ENCODE results near the gene IQCF2.
"Not testable (repeated sequence)": the region's sequence is repeated elsewhere in the genome, so short reads cannot be mapped to it uniquely, and the experiment has no call there.

Gene IQCF2

DNA sequence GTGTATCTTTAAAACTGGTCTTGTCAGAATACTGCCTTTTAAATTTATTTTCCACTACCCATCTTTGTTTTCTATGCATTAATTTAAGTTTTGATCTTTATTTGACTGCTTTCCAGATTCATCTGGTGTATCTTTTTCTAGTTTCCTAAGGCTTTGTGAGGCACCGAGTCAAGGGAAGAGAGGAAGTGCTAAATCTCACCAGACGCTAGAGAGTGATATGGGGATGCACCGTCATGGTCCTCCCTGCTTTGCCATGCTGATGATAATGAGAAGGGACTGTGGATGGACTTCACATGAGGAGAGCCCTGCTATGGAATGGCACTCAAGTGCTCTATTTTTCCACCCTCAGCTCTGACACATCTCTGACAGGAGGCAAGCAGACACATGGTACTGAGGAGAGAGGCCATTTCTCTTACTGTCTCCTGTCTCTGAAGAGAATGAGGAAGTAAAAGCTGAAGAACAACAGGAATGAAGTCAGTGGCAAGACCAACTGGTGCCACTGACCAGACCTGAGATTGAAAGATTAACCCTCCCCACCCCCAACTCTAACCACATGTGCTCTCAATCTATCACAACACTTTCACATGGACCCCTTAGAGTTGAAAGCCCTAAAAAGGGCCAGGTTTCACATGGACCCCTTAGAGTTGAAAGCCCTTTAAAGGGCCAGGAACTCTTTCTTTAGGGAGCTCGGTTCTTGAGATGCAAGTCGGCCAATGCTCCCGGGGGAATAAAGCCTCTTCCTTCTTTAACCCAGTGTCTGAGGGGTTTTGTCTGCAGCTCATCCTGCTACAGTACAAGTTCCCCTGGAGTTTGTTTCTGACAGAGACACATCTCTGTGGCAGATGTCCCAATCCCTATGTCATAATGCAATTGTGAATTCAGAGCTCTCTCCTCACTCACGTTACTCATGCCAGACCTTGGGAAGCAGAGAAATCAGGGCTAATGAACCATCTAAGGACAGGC lies at the start of gene IQCF2:
TSS of gene IQCF2 (plus strand) at position 913 of the 963 bp plus-strand sequence. CDS start 52 bp downstream, outside the sequence.
- DNase-seq (ENCODE audit: low spot score), result no peak

DNA sequence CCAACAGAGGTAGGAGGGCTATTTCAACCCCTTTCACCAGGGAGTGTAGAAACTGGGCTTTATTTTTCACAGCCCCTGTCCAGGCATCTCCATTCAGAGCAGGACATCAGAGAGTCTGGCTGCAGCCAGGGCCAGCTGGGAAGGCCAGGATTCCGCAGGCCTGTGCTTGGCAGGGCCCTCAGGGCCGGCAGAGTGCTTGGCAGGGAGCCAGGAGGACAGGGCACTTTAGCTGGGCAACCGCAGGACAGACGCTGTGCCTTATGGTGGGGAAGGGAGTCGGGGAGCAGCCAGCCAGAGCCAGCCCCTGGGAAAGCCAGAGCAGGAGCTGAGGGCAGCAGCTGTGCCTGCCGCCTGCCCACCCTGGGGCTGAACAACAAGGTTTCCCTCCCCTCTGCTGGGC lies 47.9 kb upstream of the IQCF2 start:
- peak; percentile 72 for DNase-seq (ENCODE audit: low spot score)

DNA sequence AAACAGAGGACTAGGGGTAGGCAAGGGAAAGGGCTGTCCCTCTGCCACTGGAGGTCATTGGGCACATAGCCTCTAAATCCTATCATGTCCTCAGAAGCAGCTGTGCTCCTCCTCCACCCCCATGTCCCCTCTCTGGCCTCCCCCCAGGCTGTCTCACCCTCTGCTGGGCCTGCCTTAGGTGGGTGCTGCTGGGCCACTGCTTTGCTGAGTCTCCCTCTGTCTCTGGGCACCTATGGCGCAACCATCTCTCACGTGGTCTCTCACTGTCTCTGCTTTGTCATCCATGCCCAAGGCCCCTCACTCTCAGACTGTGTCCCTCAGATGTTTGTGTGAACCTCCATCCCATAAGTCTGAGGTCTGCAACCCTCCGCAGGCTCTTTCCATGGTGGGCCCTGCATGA lies 47.4 kb upstream of the IQCF2 start:
- DNase-seq (ENCODE audit: low spot score), result no peak

DNA sequence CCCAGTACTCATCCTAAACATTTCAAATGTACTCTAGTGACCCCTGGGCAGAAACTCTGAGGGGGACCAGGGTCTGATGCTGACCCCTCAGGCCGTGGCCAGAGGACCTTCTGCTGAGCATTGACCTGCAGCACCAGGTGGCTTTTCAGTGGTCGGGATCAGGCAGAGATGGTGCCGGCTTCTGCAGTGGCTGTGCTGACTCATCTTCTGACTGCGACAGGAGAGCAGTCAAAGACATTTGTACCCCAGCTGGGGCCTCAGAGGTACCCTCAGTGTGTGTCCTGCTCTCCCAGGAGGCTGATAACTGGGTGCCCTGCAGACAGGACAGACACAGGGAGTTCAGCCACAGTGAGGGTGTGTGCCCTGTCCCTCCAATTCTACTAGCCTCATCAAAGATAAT lies 45.8 kb upstream of the IQCF2 start:
- DNase-seq (ENCODE audit: low spot score), result no peak

DNA sequence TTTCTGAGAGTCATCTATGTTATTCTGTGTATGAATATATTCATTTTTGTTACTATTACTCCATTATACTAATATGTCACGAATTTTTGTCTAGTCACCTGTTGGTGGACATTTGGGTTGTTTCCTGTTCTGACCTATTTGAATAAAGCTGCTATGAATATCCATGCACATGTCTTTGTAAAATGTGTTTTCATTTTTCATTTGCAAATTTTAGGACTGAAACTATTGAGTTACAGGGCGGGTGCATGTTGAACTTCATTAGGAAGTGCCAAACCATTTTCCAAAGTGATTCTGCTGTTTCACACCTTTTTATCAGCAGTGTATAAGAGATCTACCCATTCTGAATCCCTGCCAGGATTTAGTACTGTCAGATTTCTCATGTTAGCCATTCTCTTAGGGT lies 44.7 kb upstream of the IQCF2 start:
- no peak for DNase-seq (ENCODE audit: low spot score)

DNA sequence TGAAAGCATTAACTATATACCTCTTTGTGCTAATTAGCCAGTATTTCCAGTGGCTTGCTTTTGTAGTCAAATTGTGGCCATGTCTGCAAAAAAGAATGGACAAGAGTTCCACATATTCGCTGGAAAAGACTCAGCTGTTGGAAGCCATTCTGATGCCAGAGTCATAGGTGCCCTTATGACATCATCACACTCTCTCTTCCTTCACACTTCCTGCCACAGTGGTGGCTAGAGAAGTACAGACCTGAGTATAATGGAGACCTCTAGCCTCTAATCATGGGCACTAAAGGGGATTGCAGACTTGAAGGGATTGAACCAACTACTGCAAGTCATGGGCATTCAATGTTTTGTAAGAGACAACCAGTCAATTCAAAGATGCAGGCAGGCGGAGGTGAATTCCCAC lies 44.0 kb upstream of the IQCF2 start:
- no peak for DNase-seq (ENCODE audit: low spot score)

DNA sequence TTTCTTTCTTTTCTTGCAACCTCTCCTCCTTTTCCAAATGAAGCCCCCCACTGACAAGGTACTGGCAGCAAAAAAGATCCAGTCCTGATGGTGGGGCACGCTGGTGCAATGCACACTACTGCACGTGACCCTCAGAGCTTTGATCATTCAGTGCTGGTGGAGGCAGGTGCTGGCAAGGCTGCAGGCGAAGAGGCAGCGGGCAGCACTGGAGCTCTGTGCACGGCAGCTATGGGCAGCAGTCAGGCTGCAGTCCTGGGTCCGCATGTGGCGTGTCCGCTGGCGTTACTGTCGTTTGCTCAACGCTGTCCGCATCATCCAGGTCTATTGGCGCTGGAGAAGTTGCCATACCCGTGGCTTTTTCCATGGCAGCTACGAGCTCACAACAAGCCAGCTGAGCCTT lies 42.3 kb upstream of the IQCF2 start:
- DNase-seq (ENCODE audit: low spot score), result no peak

DNA sequence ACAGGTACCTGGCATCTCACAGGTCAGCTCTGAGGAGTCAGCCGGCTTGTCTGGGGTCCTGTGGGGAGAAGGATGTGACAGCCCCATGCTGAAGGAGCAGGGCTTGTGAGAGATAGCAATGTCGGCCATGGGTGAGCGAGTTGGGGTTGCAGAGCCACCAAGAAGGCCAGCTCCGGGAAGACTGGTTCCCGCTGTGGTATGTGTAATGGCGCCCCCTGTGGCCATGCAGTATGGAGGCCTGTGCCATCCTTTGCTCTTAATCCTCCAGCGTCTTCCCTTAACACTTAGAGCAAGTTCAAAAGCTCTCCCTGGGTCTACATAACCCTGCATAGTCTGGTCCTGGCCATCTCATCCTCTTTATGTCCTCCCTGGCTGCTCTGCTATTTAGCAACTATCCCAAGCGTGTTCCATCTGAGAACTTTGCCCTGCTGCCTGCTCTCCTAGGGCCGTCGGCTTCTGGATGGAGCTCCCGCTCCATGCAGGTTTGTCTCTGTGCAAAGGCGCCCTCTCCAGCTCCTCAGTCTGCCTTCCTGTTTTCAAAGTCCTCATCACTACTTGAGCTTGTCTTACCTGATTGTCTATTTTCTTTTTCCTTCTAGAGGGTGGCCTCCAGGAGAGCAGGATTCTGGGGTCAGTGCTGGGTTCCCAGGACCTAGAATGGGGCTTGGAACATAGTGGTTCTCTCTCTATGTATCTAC lies 41.6 kb upstream of the IQCF2 start:
- DNase-seq (ENCODE audit: low spot score), result no peak

DNA sequence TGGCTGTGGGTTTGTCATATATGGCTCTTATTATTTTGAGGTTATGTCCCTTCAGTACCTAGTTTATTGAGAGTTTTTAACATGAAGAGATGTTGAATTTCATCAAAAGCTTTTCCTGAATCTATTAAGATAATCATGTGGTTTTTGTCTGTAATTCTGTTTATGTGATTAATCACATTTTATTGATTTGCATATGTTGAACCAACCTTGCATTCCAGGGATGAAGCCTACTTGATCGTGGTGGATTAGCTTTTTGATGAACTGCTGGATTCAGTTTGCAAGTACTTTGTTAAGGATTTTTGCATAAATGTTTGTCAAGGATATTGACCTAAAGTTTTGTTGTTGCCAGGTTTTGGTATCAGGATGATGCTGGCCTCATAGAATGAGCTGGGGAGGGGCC lies 33.1 kb upstream of the IQCF2 start:
- DNase-seq (ENCODE audit: low spot score), result no peak

DNA sequence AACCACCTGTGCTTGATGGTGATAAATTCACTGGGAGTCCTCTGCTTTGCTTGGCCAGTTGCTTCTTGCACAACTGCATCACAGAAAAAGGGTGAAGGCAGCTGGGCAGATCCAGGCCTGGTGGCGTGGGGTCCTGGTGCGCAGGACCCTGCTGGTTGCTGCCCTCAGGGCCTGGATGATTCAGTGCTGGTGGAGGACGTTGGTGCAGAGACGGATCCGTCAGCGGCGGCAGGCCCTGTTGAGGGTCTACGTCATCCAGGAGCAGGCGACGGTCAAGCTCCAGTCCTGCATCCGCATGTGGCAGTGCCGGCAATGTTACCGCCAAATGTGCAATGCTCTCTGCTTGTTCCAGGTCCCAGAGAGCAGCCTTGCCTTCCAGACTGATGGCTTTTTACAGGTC lies 31.1 kb upstream of the IQCF2 start:
- DNase-seq (ENCODE audit: low spot score), result no peak

DNA sequence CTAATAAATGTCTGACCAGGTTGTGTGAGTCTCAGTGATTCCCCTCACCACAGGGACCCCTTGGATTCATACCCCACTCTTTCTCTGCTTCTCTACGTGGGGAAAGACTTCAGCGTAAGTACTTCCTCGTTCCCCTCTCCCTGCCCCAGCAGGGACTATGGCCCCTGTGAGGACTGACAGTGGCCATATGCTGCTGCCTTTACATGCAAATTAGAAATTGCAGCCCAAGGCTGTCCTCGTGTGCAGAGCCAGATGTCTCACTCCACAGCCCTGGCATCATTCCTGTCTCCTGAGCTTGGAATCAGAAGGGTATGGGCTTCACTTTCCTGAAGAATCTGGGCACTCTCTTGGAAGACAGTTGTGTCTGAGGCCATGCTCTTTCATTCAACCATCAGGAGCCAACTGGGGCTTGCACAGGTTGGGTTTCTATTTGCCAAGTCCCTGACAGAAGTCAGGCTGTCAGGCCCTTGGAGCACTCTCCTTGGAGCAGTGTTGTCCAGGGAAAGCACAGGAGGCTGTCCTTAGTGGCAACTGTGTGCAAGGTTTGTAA lies 30.5 kb upstream of the IQCF2 start:
- DNase-seq (ENCODE audit: low spot score), result no peak

DNA sequence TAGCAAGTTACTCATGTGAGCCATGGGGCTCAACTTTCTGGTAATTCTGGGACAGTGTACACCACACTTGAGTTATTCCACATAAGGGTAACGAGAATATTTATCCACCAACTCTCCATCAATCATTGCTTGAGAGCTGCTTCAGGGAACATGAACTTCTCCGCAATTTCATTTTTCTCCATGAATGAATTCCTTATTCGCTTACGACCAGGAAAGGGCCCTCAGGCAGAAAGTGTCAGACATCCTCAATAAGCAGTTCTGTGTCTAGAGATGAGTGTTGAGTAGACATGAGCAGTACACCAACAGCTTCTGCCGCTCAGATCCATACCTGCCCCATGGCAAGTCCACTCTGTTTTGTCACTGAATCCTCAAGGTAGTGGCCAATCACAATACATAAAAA lies 24.8 kb upstream of the IQCF2 start:
- DNase-seq (ENCODE audit: low spot score), result no peak

DNA sequence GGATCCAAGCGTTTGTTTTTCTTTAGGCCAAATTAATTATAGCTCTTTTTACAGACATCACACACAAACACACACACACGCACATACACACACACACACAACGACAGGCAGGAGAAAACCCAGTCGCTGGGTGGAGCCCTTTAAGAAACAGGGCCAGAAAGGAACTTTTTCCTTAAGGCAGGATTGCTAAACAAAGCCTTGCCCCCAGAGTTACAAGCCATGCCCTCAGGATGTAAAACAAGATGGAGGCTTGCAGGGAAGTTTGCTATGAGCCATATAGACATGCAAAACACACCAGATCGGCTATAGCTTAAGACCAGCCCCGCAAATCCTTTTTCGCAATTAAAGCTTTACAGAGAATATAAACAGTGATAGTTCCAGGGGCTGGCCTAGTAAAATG lies 16.3 kb upstream of the IQCF2 start:
- no peak for DNase-seq (ENCODE audit: low spot score)

DNA sequence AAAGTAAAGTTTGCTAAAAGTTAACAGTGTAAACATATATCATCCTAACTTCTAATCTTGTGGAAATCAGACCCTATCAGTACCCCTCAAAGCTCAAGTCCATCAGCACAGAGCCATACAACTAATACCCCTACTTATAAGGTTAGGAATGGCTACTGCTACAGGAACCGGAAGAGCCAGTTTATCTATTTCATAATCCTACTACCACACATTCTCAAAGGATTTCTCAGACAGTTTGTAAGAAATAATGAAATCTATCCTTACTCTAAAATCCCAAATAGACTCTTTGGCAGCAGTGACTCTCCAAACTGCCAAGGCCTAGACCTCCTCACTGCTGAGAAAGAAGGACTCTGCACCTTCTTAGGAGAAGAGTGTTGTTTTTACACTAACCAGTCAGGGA lies 6.0 kb upstream of the IQCF2 start:
- not testable (repeated sequence) for DNase-seq (ENCODE audit: low spot score)

DNA sequence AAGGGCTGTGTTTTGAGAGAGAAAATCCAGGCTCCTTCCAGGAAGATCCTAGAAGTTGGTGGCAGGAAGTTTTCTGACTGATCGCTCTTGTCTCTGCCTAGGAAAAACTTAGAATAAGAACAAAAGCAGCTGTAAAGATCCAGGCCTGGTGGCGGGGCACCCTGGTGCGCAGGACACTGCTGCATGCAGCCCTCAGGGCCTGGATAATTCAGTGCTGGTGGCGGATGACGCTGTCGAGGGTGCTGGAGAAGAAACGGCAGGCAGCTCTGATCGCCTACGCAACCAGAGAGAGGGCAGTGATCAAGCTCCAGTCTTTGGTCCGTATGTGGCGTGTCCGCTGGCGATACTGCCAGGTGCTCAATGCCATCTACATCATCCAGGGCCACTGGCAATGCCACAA lies 1.5 kb downstream of the IQCF2 start:
- no peak for DNase-seq (ENCODE audit: low spot score)

DNA sequence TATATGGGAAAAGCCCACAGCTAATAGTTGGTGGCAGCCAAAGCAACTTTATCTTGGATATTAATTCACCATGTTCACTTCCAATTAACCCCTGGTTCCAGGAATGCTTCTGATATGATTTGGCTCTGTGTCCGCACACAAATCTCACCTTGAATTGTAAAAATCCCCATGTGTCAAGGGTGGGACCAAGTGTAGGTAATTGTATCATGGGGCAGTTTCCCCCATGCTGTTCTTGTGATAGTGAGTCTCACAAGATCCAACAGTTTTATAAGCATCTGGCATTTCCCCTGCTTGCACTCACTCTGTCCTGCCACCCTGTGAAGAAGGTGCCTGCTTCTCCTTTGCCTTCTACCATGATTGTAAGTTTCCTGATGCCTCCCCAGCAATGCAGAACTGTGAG lies 7.5 kb downstream of the IQCF2 start:
- not testable (repeated sequence) for DNase-seq (ENCODE audit: low spot score)

DNA sequence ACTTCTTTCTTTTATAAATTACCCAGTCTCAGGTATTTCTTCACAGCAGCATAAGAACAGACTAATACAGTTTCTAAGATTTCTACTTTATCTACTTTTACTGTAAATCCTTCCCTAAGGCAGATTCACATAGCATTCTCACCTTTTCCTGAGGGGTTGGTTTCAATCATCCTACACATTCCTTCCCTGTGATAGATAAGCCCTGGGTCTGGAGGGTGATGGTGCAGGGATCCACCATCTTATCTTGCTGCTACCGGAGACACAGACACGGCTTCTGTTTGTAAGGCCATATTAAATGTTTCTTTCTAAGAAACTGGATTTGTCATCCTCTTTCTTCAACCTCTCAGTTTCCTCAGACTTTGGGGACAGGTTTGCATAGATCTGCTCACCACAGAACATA lies 7.9 kb downstream of the IQCF2 start:
- no peak for DNase-seq (ENCODE audit: low spot score)

DNA sequence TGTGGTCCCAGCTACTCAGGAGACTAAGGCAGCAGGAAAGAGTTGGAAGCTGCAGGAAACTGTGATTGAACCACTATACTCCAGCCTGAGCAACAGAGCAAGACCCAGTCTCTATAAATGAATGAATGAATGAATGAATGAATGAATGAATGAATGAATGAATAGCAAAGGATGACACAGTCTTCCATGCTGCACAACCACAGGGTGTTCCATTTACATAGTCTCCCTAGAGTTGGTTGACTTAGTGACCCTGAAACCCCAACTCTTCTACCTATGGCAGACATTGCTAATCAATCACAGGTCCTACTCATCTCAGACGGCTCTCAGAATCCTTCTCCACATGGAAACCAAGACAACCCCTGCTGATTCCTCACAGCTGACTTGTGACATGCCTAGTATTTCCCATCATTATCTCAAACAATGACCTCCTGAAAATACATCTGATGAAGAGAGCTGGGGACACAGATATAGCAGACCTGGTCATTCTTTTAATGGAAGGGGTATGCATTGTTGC lies 11.9 kb downstream of the IQCF2 start:
- no peak for DNase-seq (ENCODE audit: low spot score)

DNA sequence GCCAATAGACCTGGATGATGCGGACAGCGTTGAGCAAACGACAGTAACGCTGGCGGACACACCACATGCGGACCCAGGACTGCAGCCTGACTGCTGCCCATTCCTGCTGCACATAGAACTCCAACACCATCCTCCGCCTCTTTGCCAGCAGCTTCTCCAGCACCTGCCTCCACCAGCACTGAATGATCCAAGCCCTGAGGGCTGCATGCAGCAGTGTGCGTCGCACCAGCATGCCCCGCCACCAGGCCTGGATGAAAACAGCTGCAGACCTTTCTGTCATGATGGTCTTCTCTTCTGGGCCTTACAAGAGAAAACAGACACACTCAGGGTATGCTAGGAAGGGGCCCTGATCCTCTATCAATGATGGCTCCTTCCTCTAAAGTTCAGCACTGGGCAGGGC lies 12.5 kb downstream of the IQCF2 start:
- no peak for DNase-seq (ENCODE audit: low spot score)

DNA sequence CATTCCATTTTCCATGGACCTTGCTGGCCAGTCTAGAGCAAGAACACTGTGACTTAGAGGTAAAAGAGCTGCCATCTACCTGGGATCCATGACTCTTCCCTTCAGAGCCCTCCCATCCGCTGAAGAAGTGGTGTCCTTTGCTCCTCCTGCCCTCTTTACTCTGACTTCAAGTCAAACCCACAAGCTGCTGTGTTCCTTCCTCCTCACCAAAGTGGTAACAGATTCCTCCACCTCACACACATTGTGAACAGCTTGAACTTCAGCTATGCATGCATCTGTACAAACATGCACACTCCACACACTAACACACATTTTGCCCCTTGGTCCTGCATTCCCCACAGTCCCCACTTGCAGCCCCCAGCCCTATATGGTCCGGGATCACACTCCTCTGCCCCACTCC lies 13.0 kb downstream of the IQCF2 start:
- no peak for DNase-seq (ENCODE audit: low spot score)

DNA sequence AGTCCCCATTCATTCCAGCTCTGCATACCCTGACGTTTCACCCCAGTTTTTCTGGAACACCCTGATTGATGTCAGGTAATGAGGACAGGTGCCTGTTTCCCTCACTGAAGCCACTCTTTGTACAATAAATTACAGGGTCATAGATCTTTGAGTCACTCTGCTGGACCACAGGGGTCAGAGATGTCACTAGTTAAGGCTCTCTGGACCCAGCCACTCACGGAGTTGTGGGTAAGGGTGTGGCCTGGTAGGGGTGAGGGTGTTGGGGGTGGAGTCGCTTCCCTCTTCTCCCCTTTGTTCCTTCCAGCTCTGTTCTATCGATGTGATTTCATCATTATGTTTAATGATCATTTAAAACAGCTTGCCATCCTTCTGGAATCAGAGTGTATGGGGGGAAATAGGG lies 13.5 kb downstream of the IQCF2 start:
- DNase-seq (ENCODE audit: low spot score), result no peak

DNA sequence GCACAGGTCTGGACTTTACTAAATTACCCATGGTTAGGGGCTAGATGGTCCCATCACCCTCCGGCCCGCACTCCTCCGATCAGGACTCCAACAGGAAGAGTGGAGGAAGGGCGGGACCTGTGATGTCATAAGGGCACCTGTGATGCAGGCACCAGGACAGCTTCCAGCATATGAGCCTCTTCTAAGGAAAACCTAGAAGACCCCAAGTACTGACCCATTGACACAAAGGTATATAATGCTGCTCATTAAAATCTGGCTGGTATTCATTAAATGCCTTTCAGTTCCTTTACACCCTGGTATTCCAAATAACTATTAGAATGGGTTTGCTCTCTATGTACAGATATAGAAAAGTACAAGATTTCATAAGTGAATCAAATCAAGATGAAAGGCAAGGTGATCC lies 14.1 kb downstream of the IQCF2 start, which contains the start of gene IQCF5:
TSS of gene IQCF5 (minus strand) at position 101 of the 400 bp plus-strand sequence. CDS start at position 31, 70 bp downstream.
- no peak for DNase-seq (ENCODE audit: low spot score)

DNA sequence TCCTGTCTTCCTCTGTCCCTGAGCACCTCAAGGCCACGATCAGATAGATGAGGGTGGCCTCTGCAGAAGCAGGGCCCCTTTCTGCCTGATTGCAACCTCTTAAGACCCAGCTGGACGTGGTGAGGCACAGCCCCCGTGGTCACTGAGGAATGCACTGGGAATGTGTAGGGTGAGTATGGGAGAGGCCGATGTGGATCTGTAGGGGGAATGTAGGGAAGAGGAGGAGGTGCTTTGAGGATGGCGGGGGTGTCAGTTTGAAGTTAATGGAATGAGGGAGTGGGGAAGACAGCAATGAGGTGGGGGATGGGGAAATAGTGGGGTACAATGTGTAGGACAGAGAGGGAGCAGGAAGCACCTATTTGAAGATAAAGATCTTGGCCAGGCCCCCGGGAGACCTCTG lies 14.8 kb downstream of the IQCF2 start:
- no peak for DNase-seq (ENCODE audit: low spot score)

Measured in Ammon's horn (tissue), 1 donor.